ENCODE results near the gene FLRT1.

GRCh38 chr11:64004590-64004984 is 31.1 kb upstream of the FLRT1 start:
- no peak for TF ChIP-seq CTCF (IDR thresholded peaks at IDR 0.05)
- no peak for TF ChIP-seq EP300 (IDR thresholded peaks at IDR 0.05)
- no peak for TF ChIP-seq POLR2AphosphoS5 (IDR thresholded peaks at IDR 0.05)
- no peak for TF ChIP-seq POLR2A (IDR thresholded peaks at IDR 0.05)
